ENCODE measurements around the gene CACNA2D4.

CACNA2D4 gene

DNA sequence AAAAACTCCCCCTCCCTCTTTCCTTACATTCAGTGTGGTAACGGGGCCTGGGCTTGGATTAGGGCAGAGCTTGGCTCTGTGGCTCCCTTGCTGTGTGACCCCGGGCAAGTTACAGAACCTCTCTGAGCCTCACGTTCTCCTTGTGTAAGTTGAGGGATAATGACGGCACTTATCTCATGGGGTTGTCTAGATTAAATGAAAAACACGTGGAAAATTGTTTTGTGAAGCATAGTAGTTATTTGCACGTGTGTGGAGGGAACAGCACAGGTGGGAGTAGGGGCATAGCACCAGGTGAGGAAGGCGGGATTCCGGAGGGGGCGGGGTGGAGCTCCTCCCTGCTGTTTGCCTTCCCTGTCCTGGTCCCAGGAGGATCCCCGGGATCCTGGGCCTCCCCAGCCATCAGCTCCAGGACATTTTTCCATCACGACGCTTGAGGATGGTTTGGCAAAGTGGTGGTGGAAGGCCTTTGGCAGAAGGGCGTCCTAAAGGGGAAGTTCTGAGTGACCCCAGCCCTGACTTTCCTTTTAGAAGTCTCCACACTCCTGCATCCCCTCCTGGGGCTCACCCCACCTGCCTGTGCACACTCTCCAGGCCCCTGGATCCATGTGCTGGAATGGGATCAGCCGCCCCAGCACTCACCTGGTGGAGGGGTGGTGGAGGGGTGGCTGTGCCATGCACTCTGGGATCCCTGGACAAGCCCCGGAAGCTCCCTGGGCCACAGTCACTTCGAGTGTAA is 75.4 kb downstream of the CACNA2D4 start:
- FAIRE-seq, result no peak

DNA sequence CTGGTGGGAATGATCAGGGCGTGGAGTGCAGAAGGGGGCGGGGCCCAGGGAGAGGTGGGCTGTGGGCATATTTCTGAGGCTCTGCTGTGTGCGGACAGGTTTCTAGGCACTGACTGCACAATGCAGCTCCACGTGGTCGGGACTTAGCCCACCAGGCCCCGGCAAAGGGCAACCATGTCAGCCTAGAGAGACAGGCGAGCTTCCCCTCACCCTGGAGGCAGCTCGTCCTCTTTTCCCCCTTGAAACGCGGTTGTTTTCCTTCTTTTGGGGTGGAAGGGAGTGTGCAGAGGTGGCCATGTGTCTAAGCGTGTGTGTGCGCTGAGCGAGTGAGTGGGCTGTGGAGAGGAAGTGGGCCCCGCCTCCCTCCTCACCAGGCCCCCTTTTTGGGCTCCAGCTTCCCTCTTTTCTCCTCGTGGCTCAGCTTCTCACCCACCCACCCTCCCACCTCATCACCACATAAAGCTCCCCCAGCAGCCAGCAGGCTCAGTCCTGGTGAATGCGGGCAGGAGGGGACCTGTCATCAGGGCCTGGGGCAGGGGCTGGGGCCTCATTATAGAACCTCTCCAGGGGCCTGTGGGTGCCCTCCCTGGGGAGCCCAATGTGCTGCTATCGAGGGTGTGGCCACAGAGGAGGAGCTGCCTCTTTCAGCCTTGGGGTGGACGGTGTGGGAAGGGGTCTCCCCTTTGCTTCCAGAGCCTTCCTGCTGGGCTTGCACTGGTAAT is 76.1 kb downstream of the CACNA2D4 start:
- FAIRE-seq, result no peak

DNA sequence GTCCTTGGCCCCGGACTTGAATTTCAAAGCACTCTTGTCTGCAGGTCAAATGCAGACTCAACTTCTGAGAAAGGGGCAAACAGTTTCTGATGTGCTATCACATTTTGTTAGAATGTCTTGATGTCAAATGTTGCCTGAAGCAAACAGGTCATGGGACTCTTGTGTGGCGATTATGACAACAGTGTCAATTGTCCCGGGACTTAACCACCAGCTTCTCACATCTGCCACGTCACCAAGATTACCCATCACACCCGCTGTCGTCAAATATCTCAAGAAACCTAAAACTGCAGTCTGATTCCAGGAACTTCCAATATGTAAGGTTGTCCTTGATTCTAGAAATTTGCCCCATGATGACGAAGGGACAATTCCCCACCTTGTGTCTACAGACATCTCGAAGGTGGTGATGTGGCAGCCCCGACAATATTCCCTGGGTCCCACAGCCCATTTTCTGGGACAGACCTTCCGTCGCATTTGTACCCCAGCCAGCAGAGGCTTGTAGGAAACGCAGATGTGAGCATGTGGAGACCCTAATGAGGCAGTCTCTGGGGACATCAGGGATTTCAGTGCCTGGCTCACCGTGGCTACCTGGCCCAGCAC is 76.8 kb downstream of the CACNA2D4 start:
- FAIRE-seq, result no peak

- no peak for FAIRE-seq
Observed at GRCh38 chr12:1840981-1841425, 77.4 kb downstream of the CACNA2D4 start.

DNA sequence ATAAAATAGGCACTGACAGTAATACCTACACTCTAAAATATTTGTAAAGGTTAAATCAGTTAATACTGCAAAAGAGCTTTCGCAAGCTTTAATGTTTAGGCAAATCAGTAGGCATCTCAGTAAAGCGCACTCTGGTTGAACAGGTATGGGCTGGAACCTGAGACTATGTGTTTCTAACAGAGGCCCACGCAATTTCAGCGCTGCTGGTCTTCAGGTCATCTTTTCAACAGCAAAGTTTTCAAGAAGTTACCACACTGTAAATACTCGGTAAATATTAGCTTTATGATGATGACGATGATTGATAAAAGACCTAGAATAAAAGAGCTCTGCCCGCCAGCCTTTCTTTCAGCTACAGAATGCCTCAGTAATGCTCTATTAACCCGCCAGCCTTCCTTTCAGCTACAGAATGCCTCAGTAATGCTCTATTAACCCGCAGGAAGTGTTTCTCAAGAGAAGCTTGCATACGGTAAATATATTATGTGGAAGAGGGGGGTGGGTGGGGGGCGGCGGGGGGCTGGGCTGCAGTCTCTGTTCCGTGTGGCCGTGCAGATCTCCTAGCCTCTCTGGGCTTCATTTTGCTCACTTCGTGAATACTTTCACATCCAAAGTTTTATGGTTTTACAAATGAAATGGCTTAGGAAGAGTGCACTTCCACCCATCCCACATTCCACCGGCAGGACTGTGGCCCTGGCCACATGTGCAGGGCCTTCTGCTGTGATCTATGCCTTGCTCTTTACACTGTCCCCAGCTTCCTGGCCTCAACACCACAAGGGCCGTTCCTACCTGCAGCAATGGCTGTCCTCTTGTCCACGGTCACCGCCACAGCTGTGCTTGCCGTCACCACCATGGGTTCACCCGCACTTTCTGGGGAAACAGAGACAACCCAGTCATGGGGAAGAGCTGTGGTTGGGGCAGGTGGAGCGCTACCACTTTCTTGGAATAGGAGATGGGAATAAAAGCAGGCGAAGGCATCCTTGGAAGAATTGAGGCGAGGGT is 78.2 kb downstream of the CACNA2D4 start:
- FAIRE-seq, result no peak

- no peak for FAIRE-seq
Observed at GRCh38 chr12:1839464-1839863, 79.0 kb downstream of the CACNA2D4 start.

DNA sequence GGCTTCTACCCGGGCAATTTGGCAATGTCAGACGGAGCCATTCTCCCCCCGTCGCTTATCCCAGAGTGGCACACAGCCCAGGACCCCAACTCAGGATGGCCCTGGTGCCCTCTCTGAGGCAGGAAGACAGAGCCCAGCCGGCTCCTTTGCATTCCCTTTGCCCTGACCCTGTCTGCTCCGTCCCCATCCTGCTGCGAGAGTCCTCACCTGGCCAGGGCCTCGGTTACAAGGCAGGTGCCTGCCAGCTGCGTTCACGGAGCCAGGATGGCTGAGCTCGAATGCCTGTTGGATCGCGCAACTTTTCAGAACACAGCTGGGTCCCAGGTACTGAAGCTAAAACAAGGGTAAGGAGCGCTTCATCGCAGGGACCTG is 79.5 kb downstream of the CACNA2D4 start:
- no peak for FAIRE-seq

- FAIRE-seq, result no peak
Observed at GRCh38 chr12:1838205-1838993, 80.1 kb downstream of the CACNA2D4 start.

GRCh38 chr12:1837541-1838204 is 80.8 kb downstream of the CACNA2D4 start:
- no peak for FAIRE-seq

DNA sequence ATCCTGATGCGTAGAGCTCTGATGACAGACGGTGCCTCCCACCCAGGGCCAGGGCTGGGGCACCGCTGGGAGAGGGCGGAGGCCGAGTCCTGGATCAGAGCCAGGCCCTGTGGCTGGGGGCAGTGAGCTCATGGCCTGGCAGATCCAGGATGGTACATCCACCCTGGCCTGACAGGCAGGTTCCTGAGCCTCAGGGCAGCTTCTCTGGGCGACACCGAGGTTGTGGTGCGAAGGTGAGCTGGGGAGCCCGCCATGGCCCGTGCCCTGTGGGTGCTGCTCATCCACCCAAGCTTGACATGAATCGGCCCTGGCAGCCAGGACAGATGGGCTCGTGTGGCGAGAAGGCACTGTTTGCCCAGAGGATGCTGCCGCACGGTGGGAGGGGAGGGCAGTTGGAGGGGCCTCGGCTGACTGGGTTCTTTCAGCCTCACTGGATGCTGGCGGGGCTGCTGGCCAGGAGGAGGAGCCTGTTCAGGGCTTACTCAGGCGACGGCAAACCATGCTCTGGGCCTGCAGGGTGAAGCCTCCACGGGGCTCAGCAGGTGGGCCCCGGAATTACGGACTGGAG is 81.5 kb downstream of the CACNA2D4 start:
- no peak for FAIRE-seq

DNA sequence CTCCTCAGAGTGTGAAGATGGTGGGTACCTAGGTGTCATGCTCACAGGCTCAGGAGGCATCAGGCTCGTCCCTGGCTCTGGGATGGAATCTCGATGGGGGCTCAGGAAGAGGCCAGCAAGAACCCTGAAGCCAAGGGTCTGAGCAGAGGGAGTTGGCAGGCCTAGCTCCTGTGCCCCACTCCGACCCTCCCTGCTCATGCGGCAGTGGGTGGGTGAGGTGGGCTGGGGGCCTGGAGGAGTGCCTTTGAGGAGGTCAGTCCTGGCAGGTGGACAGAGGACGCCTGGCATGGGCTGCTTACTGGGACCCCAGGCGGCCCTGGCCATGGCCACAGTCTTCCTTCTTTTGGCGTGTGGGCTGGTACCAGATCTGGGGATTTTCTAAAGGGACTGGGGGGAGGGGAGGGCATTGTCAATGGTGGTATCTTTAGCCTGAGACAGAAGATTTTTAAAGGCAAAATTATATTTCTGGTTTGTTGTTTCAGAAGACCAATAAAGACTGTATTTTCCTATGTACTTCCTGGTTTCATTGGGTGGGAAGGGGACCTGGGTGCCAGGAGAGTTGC is 82.1 kb downstream of the CACNA2D4 start:
- FAIRE-seq, result no peak

DNA sequence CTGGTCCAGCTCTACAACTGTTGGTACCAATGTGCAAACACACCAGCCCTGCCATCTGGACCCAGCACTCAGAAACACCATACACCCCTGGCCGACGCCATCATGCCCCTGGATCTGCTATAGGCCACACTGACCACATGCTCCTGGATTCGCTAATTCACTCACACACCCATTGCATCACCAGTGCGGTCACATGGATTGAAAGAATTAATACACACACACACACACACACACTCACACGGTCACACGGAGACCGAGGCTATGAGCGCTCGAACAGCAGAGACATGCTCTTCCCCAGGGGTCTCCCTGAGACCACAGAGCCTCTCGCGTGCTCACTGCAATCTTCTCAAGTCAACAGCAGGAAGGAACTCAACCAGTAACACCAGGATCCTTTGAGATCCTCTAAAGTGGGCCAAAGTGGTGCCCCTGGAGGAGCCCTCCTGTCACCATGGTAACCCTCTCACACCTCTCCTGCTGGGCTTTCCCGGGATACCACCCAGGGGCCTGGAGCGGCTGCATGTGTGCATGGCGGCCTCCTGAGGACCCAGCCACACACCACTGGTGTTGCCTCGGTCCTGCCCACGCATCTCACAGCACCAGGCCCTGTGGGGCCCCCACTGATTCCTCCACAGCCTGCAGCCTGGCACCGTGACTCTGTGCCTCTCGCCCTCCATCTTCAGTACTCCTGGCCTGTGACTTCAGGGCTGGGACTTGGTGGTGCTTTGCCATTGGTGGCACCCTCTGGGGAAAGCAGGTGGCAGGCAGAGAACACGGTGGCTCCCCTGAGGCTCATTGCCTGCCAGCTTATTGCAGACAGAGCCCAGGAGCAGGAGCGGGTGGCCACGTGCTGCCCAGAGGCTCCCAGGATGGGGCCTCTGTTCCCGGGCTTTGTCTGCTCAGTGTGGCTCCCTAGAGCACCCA is 83.0 kb downstream of the CACNA2D4 start:
- FAIRE-seq, result no peak

DNA sequence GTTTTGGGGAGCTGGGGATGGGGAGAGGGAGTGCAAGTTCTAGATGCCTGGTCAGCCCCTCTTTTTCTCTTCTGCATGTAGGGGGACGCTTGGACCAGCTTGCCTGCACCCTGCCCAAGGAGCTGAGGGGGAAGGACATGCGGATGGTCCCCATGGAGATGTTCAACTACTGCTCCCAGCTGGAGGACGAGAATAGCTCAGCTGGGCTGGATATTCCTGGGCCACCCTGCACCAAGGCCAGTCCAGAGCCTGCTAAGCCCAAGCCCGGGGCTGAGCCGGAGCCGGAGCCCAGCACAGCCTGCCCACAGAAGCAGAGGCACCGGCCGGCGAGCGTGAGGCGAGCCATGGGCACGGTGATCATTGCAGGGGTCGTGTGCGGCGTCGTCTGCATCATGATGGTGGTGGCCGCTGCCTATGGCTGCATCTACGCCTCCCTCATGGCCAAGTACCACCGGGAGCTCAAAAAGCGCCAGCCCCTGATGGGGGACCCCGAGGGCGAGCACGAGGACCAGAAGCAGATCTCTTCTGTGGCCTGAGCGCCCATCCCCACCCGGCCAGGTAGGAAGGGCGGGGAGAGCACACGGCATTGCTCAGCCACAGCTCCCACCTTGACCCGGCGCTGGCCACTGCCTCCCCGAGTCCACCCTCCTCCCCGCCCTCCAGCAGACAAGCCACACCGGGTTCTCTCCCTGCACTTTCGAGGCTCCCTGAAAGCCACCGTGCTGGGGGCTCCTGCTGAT is 84.1 kb downstream of the CACNA2D4 start:
- no peak for FAIRE-seq

- no peak for FAIRE-seq
Observed at GRCh38 chr12:1833596-1834028, 84.8 kb downstream of the CACNA2D4 start.

DNA sequence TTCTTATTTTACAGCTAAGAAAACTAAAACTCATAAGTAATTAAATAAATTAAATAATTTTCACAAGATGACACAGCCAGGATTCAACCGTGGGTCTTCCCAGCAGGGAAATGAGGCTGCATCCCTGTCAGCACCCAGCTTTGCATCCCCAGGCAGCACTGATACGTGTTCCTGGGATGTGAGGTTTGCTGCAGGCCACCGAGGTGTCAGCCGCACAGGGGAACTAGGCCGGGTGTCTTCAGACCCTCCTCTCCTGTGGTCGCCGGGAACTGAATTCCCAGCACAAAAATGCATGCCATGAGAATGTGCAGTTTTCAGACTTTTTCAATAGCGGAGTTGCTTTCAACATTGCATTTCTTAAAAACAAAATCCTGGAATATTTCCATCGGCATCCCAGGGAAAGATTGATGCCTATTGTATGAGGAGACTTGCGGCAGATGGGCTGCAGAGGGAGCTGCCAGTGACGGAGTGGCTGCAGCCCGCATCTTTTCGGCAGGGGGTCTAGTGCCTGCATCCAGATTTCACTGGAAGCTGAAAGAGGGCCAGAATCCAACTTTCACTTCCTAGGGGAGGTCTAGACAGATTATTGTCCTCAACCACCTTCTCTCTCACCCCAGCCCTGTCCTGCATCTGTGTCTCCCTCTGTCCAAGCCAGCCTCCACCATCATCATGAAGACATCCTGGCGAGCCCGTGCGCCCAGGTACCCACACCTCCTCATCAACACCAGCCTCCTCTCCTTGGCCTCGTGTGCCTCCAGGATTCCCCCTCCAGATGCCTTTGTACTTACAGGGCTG is 85.5 kb downstream of the CACNA2D4 start:
- FAIRE-seq, result no peak

DNA sequence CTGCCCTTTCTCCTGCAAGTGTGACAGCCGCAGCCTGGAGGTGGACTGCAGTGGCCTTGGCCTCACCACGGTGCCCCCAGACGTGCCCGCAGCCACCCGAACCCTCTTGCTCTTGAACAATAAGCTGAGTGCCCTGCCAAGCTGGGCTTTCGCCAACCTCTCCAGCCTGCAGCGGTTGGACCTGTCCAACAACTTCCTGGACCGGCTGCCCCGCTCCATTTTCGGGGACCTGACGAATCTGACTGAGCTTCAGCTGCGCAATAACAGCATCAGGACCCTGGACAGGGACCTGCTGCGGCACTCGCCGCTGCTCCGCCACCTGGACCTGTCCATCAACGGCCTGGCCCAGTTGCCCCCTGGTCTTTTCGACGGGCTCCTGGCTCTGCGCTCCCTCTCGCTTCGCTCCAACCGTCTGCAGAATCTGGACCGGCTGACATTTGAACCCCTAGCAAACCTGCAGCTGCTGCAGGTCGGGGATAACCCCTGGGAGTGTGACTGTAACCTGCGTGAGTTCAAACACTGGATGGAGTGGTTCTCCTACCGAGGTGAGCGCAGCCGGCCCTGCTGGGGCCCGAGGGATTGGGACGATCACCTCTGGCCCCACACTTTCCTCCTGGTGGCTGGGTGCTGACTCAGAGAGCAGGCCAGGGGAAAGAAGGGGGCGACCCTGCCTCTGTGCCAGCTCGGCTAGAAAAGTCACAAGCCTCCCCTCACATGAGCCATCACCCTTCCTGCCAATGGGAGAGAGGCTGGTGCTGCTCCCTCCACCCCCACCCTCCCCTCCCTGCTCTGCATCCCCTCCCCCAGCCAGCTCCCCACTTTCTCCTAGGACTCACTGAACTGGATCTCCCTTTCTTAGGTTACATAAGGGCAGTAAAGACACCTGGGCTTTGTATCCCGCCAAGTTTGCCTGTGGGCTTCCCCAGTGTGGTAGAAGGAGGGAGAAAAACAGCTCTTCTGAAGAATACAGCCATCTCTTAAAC is 87.2 kb downstream of the CACNA2D4 start:
- no peak for FAIRE-seq

All from endometrium (tissue), 2 donors.